GM12864 (cell line): Measurements from ENCODE around the gene CHCHD3.

Experiments
- DNase-seq: peaks from one replicate; pipeline ENCODE4 v3.0.0-alpha.2; 2011; ENCODE audit warnings: low read depth
- H3K4me3 ChIP-seq: 2 replicates; pipeline ENCODE4 v1.5.1; 2011; ENCODE audit warnings: mild to moderate bottlenecking, low read depth, low read length, control low read depth
- CTCF ChIP-seq: IDR thresholded peaks from 2 replicates; pipeline ENCODE4 v1.5.1; 2011; ENCODE audit warnings: low read depth, mild to moderate bottlenecking, moderate library complexity, low read length, control low read depth, inconsistent platforms; ENCODE audit errors: missing control alignments

The CHCHD3 gene

GRCh38 chr7:132769280-132769679 lies 312.6 kb downstream of the CHCHD3 start:
- no peak for TF ChIP-seq CTCF
- no peak overlapping the region for H3K4me3 ChIP-seq
- DNase-seq, result no peak

- TF ChIP-seq CTCF, result no peak
- H3K4me3 ChIP-seq, result no peak overlapping the region
- DNase-seq, result no peak
These were observed 313.8 kb downstream of the CHCHD3 start for GRCh38 chr7:132768099-132768498.

- DNase-seq, result no peak
- no peak for TF ChIP-seq CTCF
- H3K4me3 ChIP-seq, result no peak overlapping the region
These were observed 314.5 kb downstream of the CHCHD3 start for GRCh38 chr7:132767378-132767777.

- no peak for TF ChIP-seq CTCF
- DNase-seq, result no peak
- H3K4me3 ChIP-seq, result no peak overlapping the region
These were observed 315.2 kb downstream of the CHCHD3 start for GRCh38 chr7:132766660-132767059.

- TF ChIP-seq CTCF, result no peak
- no peak for DNase-seq
- no peak overlapping the region for H3K4me3 ChIP-seq
These were observed 316.0 kb downstream of the CHCHD3 start for GRCh38 chr7:132765861-132766260.

GRCh38 chr7:132764762-132765161 lies 317.1 kb downstream of the CHCHD3 start:
- no peak overlapping the region for H3K4me3 ChIP-seq
- TF ChIP-seq CTCF, result no peak
- no peak for DNase-seq

- H3K4me3 ChIP-seq, result no peak overlapping the region
- TF ChIP-seq CTCF, result no peak
- DNase-seq, result no peak
These were observed 321.0 kb downstream of the CHCHD3 start for GRCh38 chr7:132760866-132761265.
